NOMO-1 treated with DMSO at 0.1 percent for 48 hours (cell line): ENCODE results near the gene HSPA4.
"Not testable (repeated sequence)": the region's sequence is repeated elsewhere in the genome, so short reads cannot be mapped to it uniquely, and the experiment has no call there.

Experiments
- DNase-seq: peaks from one replicate; lab custom pipeline; 2025; ENCODE audit not compliant: unreplicated experiment; lab: John Stamatoyannopoulos, UW

Gene HSPA4

GRCh38 chr5:133049726-133050048 is 2.1 kb upstream of the HSPA4 start:
- DNase-seq: no peak

DNA sequence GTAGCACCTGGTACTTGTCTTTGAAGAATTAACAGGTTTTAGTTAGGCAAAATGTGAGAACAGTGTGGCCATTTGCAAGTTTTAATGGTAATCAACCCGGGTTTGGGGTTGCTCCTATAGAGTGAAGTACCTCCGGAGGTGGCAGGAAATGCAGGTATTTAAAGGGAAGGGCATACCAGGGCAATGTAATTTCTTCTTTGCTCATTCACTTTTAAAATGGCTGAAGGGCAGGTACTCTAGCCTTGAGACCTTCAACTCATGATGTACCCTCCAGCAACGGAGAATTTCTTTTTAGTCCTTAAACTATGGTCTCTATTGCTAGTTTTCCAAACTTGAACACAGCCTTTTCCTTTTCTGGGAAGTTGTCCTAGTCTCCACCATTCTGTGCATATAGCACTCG is 1.3 kb upstream of the HSPA4 start:
- no peak for DNase-seq

GRCh38 chr5:133051061-133051541 is 712 bp upstream of the HSPA4 start:
- DNase-seq: no peak

DNA sequence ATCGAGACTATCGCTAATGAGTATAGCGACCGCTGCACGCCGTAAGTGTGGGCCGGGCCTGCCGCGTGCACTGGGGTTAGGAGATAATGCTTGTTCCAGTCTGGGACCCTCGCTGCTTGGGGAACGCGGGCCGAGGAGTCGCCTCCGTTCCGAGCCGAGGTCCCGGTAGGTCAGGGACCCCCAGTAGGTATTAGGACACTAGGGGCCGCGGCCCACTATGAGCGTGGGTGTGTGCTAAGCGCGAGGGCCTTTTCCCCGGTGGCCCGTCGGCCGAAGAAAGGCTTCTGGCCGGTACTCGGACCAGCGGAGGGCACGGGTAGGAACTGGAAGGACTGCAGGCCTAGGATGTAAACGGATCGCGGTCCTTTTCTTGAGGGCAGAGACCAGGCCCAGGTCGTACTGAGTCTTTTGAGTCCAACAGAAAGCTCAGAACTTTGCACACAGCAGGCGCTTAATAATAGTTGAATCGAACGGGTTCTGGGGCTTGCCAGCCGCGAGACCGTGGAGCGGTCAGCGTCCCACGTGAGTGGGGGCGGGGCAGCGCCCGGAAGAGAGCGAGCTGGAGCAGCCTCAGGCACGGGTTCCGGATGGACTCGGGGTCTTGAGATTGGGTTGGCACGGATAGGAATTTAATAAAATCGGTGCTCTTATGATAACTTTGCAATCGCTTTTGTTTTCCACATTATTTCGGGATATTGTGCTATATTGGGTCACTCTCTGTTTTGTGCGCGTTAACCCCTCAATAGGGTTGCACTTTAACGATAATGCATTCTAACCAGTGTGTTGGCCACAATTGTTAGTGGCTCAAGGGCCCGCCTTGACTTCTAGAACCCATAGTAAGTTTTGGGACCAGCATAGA is 733 bp downstream of the HSPA4 start:
- peak; percentile 41 for DNase-seq

DNA sequence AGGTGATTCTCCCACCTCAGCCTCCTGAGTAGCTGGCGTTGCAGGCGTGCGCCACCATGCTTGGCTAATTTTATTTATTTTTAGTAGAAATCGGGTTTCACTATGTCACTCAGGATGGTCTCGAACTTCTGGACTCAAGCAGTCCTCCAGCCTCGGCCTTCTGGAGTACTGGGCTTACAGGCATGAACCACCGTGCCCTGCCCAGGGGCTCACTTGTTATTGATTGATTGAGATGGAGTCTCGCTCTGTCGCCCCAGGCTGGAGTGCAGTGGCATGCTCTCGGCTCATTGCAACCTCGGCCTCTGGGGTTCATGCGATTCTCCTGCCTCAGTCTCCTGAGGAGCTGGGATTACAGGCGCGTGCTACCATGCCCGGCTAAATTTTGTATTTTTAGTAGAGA is 1.6 kb downstream of the HSPA4 start:
- DNase-seq: no peak

DNA sequence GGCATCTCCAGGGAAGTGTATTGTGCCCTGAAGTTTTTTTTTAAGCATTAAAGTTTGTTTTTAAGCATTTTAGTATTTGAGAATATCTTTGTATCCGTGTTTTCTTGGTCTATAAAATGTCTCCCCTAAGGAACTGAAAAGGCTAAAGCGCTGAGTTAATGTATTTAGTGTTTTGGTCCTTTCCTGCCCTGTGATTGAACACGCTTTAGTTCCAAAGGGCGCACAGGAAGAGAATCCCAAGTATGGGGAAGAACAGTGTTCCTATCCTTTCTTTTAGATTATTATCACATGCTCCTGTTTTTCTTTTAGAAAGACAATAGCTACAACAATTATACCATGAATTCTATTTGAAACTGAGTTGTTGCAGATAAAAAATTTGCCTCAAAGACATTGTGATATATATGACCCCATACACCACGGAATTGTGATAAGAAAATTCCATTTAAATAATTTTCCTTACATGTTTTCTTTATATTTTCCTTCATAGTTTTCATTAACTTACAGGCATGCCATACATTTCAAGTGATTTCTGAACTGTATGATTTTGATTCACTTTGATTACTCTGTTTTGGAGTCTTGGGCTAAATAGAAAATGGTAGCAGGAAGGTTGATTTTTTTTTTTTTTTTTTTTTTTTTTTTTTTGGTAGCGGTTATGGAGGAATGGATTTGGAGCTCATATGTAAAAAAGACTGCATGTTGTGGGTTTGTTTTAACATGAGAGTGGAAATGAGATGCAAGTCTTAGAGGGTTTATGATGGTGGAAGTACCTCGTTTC is 3.1 kb downstream of the HSPA4 start:
- DNase-seq: no peak

- DNase-seq: no peak
These were observed 5.1 kb downstream of the HSPA4 start for GRCh38 chr5:133056891-133057290.

GRCh38 chr5:133059621-133060020 is 7.8 kb downstream of the HSPA4 start:
- no peak for DNase-seq

DNA sequence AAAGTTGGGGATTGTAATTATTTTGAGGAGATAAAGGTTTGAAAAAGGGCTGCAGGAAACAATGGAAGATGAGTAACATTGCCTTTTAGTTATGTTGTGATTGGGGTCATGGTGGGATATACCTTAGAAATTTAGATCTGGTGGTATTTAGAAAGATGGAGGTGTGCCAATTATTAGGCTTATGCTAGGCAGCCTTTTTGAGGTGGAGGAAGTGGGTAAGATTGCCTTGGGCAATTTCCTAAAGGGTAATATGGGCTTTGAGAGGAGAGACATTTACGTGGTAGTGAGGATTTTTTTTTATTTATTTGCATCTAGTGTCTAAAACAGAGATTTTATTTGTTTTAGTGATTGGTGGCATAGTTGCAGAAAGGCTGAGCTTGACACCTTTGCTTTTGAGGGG is 10.5 kb downstream of the HSPA4 start:
- DNase-seq: peak; percentile 44

DNA sequence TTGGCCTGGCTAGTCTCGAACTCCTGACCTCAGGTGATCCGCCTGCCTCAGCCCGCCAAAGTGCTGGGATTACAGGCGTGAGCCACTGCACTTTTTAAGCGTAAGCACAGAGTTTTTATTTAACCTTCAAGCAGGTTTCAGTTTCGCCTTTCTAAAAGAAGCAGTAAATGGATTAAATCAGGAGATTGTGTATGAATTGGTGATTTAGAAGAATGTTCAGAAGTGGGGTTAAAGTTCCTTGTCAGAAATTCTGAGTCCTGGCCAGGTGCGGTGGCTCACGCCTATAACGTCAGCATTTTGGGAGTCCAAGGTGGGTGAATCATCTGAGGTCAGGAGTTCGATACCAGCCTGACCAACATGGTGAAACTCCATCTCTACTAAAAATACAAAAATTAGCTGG is 12.2 kb downstream of the HSPA4 start:
- DNase-seq: no peak

GRCh38 chr5:133065471-133065870 is 13.7 kb downstream of the HSPA4 start:
- no peak for DNase-seq

- DNase-seq: no peak
These were observed 14.2 kb downstream of the HSPA4 start for GRCh38 chr5:133066045-133066444.

DNA sequence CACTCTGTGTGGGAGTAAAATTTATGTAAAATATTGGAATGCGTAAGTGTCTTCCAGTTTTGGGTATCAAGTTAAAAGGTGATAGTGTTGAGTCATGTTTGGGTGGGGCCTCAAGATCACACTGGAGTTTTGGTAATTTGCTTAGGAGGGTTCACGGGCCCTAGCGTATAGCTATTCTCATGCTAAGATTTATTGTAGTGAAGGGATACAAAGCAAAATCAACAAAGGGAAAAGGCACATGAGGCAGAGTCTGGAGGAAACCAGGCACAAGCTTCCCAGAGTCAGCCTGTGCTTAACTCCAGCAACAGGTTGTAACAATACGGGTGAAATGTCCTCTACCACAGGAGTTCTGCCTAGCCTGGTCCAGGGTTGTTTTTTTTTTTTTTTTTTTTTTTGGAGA is 20.2 kb downstream of the HSPA4 start:
- no peak for DNase-seq

GRCh38 chr5:133075572-133076536 is 24.0 kb downstream of the HSPA4 start:
- no peak for DNase-seq

GRCh38 chr5:133079048-133079447 is 27.2 kb downstream of the HSPA4 start:
- DNase-seq: no peak

- DNase-seq: no peak
These were observed 29.2 kb downstream of the HSPA4 start for GRCh38 chr5:133081036-133081435.

GRCh38 chr5:133081703-133082102 is 29.9 kb downstream of the HSPA4 start:
- DNase-seq: no peak

DNA sequence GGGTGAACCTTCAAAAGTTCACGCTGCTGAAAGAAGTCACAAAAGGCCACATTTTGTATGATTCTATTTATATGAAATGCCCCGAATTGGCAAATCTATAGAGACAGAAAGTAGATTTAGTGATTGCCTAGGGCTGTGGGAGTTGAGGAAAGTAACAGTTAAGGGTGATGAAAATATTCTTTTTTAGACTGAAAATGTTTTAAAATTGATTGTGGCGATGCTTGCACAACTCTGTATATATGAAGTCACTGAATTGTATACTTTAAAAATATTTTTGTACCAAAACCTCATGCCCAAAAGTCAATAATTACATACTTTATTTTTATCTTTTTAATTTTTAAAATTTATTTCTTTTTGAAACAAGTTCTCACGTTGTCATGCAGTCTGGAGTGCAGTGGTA is 30.3 kb downstream of the HSPA4 start:
- no peak for DNase-seq

- no peak for DNase-seq
These were observed 32.1 kb downstream of the HSPA4 start for GRCh38 chr5:133083901-133084300.

DNA sequence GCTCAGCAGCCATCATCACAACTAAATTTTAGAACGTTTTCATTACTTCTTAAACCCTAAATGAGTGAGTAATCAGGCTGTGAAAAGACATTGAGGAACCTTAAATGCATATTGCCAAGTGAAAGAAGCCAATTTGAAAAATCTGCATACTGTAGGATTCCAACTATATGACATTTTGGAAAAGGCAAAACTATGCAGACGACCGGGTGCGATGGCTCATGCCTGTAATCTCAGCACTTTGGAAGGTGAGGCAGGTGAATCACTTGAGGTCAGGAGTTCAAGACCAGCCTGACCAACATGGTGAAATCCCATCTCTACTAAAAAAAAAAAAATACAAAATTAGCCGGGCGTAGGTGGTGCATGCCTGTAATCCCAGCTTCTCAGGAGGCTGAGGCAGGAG is 33.4 kb downstream of the HSPA4 start:
- not testable (repeated sequence) for DNase-seq

- DNase-seq: no peak
These were observed 34.6 kb downstream of the HSPA4 start for GRCh38 chr5:133086366-133086875.
